PC-3 (cell line): ENCODE results near the gene ZNF486.

Experiments used
- CTCF ChIP-seq: fragments of 300-600 bp; sonication (generic); conservative IDR thresholded peaks from 2 replicates; pipeline ENCODE4 v1.5.1; 2017; ENCODE audit warnings: antibody characterized with exemption, low read depth, mild to moderate bottlenecking, low read length
- EZH2phosphoT487 ChIP-seq: fragments of 300-600 bp; sonication (generic); IDR thresholded peaks from 2 replicates; pipeline ENCODE4 v1.6.1; 2018; ENCODE audit warnings: mild to moderate bottlenecking, antibody characterized with exemption, low read length, borderline replicate concordance

- TF ChIP-seq CTCF (no peak), EZH2phosphoT487 (no peak)
These were observed 66.1 kb downstream of the ZNF486 start for GRCh38 chr19:20233105-20233504.
